Measurements from ENCODE around the gene NCR2. TPM values are rescaled to one million over a fixed set of nuclear protein-coding genes. Genes with fewer than 3 reads are reported as not detected.

The NCR2 gene
- total and polyA plus RNA-seq, 9 of the 15 experiments (the other 6 are each of a cell fraction or from before 2014, with no cell fraction given), result not detected

DNA sequence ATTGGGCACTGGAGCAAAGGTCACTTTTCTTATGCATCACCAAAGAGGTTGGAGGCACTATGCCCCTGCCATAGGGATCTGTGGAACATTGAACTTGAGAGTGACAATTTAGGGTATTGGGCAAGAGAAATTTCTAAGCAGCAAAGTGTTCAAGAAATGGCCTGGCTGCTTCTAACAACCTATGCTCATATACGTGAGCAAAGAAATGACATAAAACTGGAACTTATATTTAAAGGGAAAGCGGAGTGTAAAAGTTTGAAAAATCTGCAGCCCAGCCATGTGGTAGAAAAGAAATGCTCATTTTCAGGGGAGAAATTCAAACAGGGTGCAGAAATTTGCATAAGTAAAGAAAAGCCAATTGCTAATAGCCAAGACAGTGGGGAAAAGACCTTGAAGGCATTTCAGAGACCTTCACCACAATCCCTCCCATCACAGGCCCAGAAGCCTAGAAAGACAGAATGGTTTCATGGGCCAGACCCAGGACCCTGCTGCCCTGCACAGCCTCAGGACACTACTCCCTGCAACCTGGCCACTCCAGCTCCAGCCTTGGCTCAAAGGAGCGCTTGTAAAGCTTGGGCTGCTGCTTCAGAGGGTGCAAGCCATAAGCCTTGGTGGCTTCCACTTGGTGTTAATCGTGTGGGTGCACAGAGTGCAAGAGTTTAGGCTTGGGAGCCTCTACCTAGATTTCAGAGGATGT lies 24.4 kb downstream of the NCR2 start:
- ChIA-PET POLR2A (interaction anchor here (0.7 kb wide), 1 partner anchor 295 kb away, joined by 3 read pairs; no protein-coding TSS in a partner anchor), CTCF (ENCODE audit: low intra/inter-chr PET ratio) (interaction anchor here (1.2 kb wide), 1 partner anchor 9 kb away, joined by 3 read pairs; no protein-coding TSS in a partner anchor)
- no peak overlapping the region for H3K4me2 ChIP-seq (ENCODE audit: insufficient read depth, low read length)
- in situ Hi-C loops (cut with MboI), result loop anchor here (10.0 kb wide), 1 partner anchor 235 kb away; no protein-coding TSS in a partner anchor
- H3K4me3 ChIP-seq, result no peak overlapping the region
- no peaks in the 10 kb centered on the region for H3K79me2 ChIP-seq (ENCODE audit: control insufficient read depth, insufficient read depth, low read length)
- H3K9me1 ChIP-seq (ENCODE audit: control insufficient read depth, insufficient read depth, low read length), result no peaks in the 10 kb centered on the region
- BruUV-seq (replicated peaks), result no TSS peak
- H2AFZ ChIP-seq (ENCODE audit: low read depth, low read length), result no peak overlapping the region
- ATAC-seq (no peak), DNase-seq (ENCODE audit: extremely low read depth in 1 of 4, low spot score in 3 of 4) (no peak), FAIRE-seq (no peak)
- TF ChIP-seq PTBP1 (IDR thresholded peaks at IDR 0.05; ENCODE audit: low read depth, low read length) (no peak), CBX2 (IDR thresholded peaks at IDR 0.05; ENCODE audit: insufficient read depth, low read length, poor library complexity, severe bottlenecking) (no peak), NCOA4 (IDR thresholded peaks at IDR 0.05; ENCODE audit: partially characterized antibody) (no peak), SIRT6 (IDR thresholded peaks at IDR 0.05; ENCODE audit: low read depth, low read length) (no peak), CEBPG (CRISPR knock-in tag; IDR thresholded peaks at IDR 0.05) (no peak), CEBPG (tag; conservative IDR thresholded peaks at IDR 0.05 in 1 of 2, IDR thresholded peaks at IDR 0.05 in 1 of 2) (no peak), HSF4 (CRISPR knock-in tag; IDR thresholded peaks at IDR 0.05; ENCODE audit: borderline replicate concordance) (no peak), NCOA2 (IDR thresholded peaks at IDR 0.05; ENCODE audit: partially characterized antibody in 2 of 2) (no peak), SAP30 (IDR thresholded peaks at IDR 0.05; ENCODE audit: borderline replicate concordance, insufficient read depth, low read depth, low read length, poor library complexity, severe bottlenecking) (no peak), ZNF398 (CRISPR knock-in tag; IDR thresholded peaks at IDR 0.05) (no peak), ZMIZ1 (IDR thresholded peaks at IDR 0.05; ENCODE audit: low read depth in 2 of 2, low read length in 2 of 2) (no peak), TOE1 (IDR thresholded peaks at IDR 0.05; ENCODE audit: borderline replicate concordance) (no peak), TOE1 (CRISPR knock-in tag; IDR thresholded peaks at IDR 0.05; ENCODE audit: borderline replicate concordance, low read depth) (no peak), CBFA2T2 (conservative IDR thresholded peaks at IDR 0.05) (no peak), RBM39 (optimal IDR thresholded peaks at IDR 0.05; ENCODE audit: low read depth, low read length) (no peak), YBX1 (IDR thresholded peaks at IDR 0.05) (no peak), SMARCB1 (IDR thresholded peaks at IDR 0.05; ENCODE audit: insufficient read length, low read depth) (no peak)
- whole genome bisulfite sequencing (ENCODE audit: insufficient coverage, low coverage, missing lambda C conversion rate), result 1% methylated on average over 4 of the region's 4 CpGs
- no peak overlapping the region for H3K9ac ChIP-seq (ENCODE audit: insufficient read depth in 1 of 2, low read depth in 2 of 2, low read length in 2 of 2)
- H3K9me3 ChIP-seq (replicated peaks; ENCODE audit: control insufficient read depth, insufficient read depth, low read depth, low read length), result no peaks in the 10 kb centered on the region
- H3K27ac ChIP-seq (ENCODE audit: extremely low read depth, low read depth, low read length), result no peak overlapping the region
- intact Hi-C loops (cut with micrococcal nuclease), result no loop called here
- H3K4me1 ChIP-seq (replicated peaks in 1 of 2; ENCODE audit: control insufficient read depth in 2 of 2, insufficient read depth in 2 of 2, low read length in 2 of 2), result no peaks in the 10 kb centered on the region
- H3K27me3 ChIP-seq (ENCODE audit: control insufficient read depth in 2 of 2, insufficient read depth in 2 of 2, low read length in 2 of 2), result peaks cover 10 to 11% of the 10 kb centered on the region in 2 experiments
- H3K36me3 ChIP-seq (ENCODE audit: control insufficient read depth, insufficient read depth, low read length), result no peaks in the 10 kb centered on the region
- H4K20me1 ChIP-seq (replicated peaks; ENCODE audit: control insufficient read depth, insufficient read depth, low read length), result no peaks in the 10 kb centered on the region
